ENCODE measurements around the gene NAA38.

The NAA38 gene, protein sequence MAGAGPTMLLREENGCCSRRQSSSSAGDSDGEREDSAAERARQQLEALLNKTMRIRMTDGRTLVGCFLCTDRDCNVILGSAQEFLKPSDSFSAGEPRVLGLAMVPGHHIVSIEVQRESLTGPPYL

GRCh38 chr17:7856811-7857712 is at the start of gene NAA38:
NAA38 (minus strand) TSS chr17:7857559; CDS start chr17:7857463, 96 bp downstream.
- TF ChIP-seq, protein P1, sequence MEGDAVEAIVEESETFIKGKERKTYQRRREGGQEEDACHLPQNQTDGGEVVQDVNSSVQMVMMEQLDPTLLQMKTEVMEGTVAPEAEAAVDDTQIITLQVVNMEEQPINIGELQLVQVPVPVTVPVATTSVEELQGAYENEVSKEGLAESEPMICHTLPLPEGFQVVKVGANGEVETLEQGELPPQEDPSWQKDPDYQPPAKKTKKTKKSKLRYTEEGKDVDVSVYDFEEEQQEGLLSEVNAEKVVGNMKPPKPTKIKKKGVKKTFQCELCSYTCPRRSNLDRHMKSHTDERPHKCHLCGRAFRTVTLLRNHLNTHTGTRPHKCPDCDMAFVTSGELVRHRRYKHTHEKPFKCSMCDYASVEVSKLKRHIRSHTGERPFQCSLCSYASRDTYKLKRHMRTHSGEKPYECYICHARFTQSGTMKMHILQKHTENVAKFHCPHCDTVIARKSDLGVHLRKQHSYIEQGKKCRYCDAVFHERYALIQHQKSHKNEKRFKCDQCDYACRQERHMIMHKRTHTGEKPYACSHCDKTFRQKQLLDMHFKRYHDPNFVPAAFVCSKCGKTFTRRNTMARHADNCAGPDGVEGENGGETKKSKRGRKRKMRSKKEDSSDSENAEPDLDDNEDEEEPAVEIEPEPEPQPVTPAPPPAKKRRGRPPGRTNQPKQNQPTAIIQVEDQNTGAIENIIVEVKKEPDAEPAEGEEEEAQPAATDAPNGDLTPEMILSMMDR (IDR thresholded peaks at IDR 0.05; ENCODE audit: extremely low read depth, missing control alignments): peak; percentile 38
- DNase-seq (ENCODE audit: low spot score): peak; percentile 93

- DNase-seq (ENCODE audit: low spot score): no peak
- TF ChIP-seq, protein P1 (IDR thresholded peaks at IDR 0.05; ENCODE audit: extremely low read depth, missing control alignments): no peak
Observed at GRCh38 chr17:7903154-7904103, 46.1 kb upstream of the NAA38 start.

GRCh38 chr17:7897773-7898172 is 40.4 kb upstream of the NAA38 start:
- no peak for DNase-seq (ENCODE audit: low spot score)
- TF ChIP-seq, protein P1 (IDR thresholded peaks at IDR 0.05; ENCODE audit: extremely low read depth, missing control alignments): no peak

GRCh38 chr17:7897090-7897489 is 39.7 kb upstream of the NAA38 start:
- TF ChIP-seq, protein P1 (IDR thresholded peaks at IDR 0.05; ENCODE audit: extremely low read depth, missing control alignments): no peak
- DNase-seq (ENCODE audit: low spot score): no peak

- TF ChIP-seq, protein P1 (IDR thresholded peaks at IDR 0.05; ENCODE audit: extremely low read depth, missing control alignments): no peak
- DNase-seq (ENCODE audit: low spot score): no peak
Observed at GRCh38 chr17:7894866-7895265, 37.5 kb upstream of the NAA38 start.

DNA sequence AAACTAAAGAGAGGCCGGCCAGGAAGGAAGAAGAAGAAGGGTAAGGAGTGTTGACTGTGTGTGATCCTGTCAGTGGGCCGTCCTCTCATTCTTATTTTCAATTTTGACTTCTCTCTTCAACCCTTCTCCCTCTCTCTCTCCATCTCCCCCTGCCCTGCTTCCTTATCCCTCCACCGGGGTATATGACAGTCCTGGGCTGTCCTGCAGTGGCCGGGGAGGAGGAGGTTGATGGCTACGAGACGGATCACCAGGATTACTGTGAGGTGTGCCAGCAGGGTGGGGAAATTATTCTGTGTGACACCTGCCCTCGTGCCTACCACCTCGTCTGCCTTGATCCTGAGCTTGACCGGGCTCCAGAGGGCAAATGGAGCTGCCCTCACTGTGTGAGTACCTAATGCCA is 36.9 kb upstream of the NAA38 start:
- DNase-seq (ENCODE audit: low spot score): no peak
- TF ChIP-seq, protein P1 (IDR thresholded peaks at IDR 0.05; ENCODE audit: extremely low read depth, missing control alignments): no peak
